Measurements from ENCODE around the gene KCNMB2. TPM values are rescaled to one million over a fixed set of nuclear protein-coding genes. Genes with fewer than 3 reads are reported as not detected.

The KCNMB2 gene
- total RNA-seq, 1 donor: 1.1 TPM

DNA sequence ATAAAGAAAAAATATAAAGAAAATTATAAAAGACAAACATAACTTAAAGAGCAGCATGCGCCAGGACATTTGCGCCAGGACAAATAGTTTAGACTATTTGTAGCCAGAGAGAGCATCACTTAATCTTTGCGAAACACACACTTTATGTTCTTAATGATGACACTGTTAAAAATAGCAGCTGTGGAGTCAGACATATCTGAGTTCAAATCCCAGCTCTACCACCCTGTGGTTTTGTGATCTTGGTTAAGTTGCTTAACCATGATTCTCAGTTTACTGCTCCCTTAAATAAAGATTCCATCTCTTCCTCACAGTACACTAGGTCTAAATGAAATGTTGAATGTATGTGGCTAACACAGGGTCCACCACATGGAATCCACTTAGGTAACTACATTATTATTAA is 31.4 kb downstream of the KCNMB2 start:
- H3K79me2 ChIP-seq (ENCODE audit: insufficient read depth, low read length): no peaks in the 10 kb centered on the region
- no peak for DNase-seq (ENCODE audit: insufficient read length, low spot score, missing footprints)

DNA sequence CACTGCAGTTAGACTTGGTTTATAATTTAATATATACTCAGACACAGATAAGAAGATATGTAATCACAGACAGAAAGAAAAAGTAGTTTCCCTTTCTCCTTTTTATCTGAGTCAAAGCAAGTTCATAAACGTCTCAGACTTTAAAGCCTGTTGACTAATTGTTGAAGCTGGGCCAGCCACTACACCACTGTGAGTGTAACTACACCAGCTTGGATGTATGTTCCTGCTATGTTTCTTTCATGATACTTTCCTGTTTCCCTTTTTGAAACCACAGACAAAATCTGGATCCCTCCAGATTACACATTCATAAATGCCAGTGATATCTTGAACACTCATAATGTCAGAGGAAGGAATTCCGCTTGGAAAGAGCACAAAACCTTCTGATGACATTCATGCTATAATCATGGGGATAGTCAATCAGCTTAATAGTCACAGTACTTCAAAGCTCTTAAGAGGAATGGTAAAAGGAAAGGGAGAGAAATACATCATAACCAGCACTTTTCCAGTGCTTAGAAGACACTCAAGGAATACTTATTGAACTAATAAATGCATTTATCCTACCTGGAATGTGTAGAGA is 32.0 kb downstream of the KCNMB2 start:
- no peak overlapping the region for H3K4me2 ChIP-seq (ENCODE audit: insufficient read depth, low read length)
- TF ChIP-seq, protein P1, sequence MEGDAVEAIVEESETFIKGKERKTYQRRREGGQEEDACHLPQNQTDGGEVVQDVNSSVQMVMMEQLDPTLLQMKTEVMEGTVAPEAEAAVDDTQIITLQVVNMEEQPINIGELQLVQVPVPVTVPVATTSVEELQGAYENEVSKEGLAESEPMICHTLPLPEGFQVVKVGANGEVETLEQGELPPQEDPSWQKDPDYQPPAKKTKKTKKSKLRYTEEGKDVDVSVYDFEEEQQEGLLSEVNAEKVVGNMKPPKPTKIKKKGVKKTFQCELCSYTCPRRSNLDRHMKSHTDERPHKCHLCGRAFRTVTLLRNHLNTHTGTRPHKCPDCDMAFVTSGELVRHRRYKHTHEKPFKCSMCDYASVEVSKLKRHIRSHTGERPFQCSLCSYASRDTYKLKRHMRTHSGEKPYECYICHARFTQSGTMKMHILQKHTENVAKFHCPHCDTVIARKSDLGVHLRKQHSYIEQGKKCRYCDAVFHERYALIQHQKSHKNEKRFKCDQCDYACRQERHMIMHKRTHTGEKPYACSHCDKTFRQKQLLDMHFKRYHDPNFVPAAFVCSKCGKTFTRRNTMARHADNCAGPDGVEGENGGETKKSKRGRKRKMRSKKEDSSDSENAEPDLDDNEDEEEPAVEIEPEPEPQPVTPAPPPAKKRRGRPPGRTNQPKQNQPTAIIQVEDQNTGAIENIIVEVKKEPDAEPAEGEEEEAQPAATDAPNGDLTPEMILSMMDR (IDR thresholded peaks at IDR 0.05; ENCODE audit: extremely low read depth, low read depth, low read length): no peak

More for the DNA sequence above, 31.4 kb downstream of the KCNMB2 start:
- Histone ChIP-seq H3K27ac (ENCODE audit: low read depth, low read length) (no peak overlapping the region), H3K4me2 (ENCODE audit: insufficient read depth, low read length) (no peak overlapping the region), H3K36me3 (ENCODE audit: insufficient read depth, low read length) (no peaks in the 10 kb centered on the region), H2AFZ (ENCODE audit: low read length) (no peak overlapping the region), H3K9me3 (ENCODE audit: low read depth, low read length) (no peaks in the 10 kb centered on the region), H3K27me3 (ENCODE audit: insufficient read depth, low read length) (no peaks in the 10 kb centered on the region), H3K4me1 (ENCODE audit: insufficient read depth, low read length) (no peaks in the 10 kb centered on the region), H4K20me1 (ENCODE audit: insufficient read depth, low read length) (no peaks in the 10 kb centered on the region), H3K4me3 (ENCODE audit: insufficient read depth, low read length) (no peak overlapping the region)
- TF ChIP-seq, protein P1 (IDR thresholded peaks at IDR 0.05; ENCODE audit: extremely low read depth, low read depth, low read length): no peak

DNA sequence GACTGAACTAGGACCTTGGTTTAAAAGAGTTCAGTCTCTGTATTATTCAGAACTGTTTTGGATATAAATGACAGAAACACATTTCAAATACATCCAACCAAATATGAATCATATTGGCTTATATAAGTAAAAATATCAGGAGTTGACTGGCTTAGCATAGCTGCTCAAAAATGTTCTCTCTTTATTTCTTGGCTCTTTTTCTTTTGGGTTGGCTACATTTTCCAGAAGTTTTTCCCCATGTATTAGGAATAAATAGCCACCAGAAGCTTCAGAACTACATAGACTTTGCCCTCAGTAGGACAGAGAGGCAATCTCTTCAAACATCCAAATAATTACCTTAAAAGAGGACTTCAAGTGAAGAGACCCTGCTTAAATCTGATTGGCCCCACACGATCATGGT is 32.7 kb downstream of the KCNMB2 start:
- H3K79me2 ChIP-seq (ENCODE audit: insufficient read depth, low read length): no peaks in the 10 kb centered on the region
- no peak overlapping the region for H3K4me2 ChIP-seq (ENCODE audit: insufficient read depth, low read length)
- no peak overlapping the region for H3K27ac ChIP-seq (ENCODE audit: low read depth, low read length)
- no peak overlapping the region for H2AFZ ChIP-seq (ENCODE audit: low read length)
- no peak overlapping the region for H3K4me3 ChIP-seq (ENCODE audit: insufficient read depth, low read length)
- H3K9me3 ChIP-seq (ENCODE audit: low read depth, low read length): no peaks in the 10 kb centered on the region
- no peaks in the 10 kb centered on the region for H3K27me3 ChIP-seq (ENCODE audit: insufficient read depth, low read length)
- H3K36me3 ChIP-seq (ENCODE audit: insufficient read depth, low read length): no peaks in the 10 kb centered on the region
- H4K20me1 ChIP-seq (ENCODE audit: insufficient read depth, low read length): no peaks in the 10 kb centered on the region
- TF ChIP-seq, protein P1 (IDR thresholded peaks at IDR 0.05; ENCODE audit: extremely low read depth, low read depth, low read length): no peak
- DNase-seq (ENCODE audit: insufficient read length, low spot score, missing footprints): no peak
- H3K4me1 ChIP-seq (ENCODE audit: insufficient read depth, low read length): no peaks in the 10 kb centered on the region

More for the DNA sequence above, 32.0 kb downstream of the KCNMB2 start:
- Histone ChIP-seq H4K20me1 (ENCODE audit: insufficient read depth, low read length) (no peaks in the 10 kb centered on the region), H3K27ac (ENCODE audit: low read depth, low read length) (no peak overlapping the region), H2AFZ (ENCODE audit: low read length) (no peak overlapping the region), H3K4me3 (ENCODE audit: insufficient read depth, low read length) (no peak overlapping the region), H3K36me3 (ENCODE audit: insufficient read depth, low read length) (no peaks in the 10 kb centered on the region), H3K79me2 (ENCODE audit: insufficient read depth, low read length) (no peaks in the 10 kb centered on the region), H3K27me3 (ENCODE audit: insufficient read depth, low read length) (no peaks in the 10 kb centered on the region), H3K4me1 (ENCODE audit: insufficient read depth, low read length) (no peaks in the 10 kb centered on the region), H3K9me3 (ENCODE audit: low read depth, low read length) (no peaks in the 10 kb centered on the region)
- DNase-seq (ENCODE audit: insufficient read length, low spot score, missing footprints): no peak

DNA sequence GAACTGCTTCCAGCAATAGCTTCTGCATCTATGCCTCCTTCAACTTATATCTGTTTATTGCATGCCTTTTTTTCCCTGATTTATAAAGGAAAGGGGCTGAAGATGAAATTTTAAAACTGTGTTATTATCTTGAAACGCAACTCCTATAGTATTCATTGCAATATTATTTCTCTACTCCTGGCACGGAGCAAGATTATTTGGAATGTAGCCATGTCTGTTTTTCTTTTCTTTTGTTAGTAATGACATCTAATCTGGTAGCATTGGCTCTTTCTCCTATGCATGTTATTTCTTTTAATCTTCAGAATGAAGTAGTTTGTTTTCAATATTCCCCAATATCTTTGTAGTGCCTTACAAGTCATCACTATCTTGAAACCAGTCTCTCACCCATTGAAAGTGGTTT is 33.6 kb downstream of the KCNMB2 start:
- Histone ChIP-seq H2AFZ (ENCODE audit: low read length) (no peak overlapping the region), H3K9me3 (ENCODE audit: low read depth, low read length) (no peaks in the 10 kb centered on the region), H3K27me3 (ENCODE audit: insufficient read depth, low read length) (no peaks in the 10 kb centered on the region), H3K27ac (ENCODE audit: low read depth, low read length) (no peak overlapping the region), H4K20me1 (ENCODE audit: insufficient read depth, low read length) (no peaks in the 10 kb centered on the region), H3K4me3 (ENCODE audit: insufficient read depth, low read length) (no peak overlapping the region), H3K79me2 (ENCODE audit: insufficient read depth, low read length) (no peaks in the 10 kb centered on the region), H3K4me2 (ENCODE audit: insufficient read depth, low read length) (no peak overlapping the region), H3K36me3 (ENCODE audit: insufficient read depth, low read length) (no peaks in the 10 kb centered on the region), H3K4me1 (ENCODE audit: insufficient read depth, low read length) (no peaks in the 10 kb centered on the region)
- DNase-seq (ENCODE audit: insufficient read length, low spot score, missing footprints): no peak
- TF ChIP-seq, protein P1 (IDR thresholded peaks at IDR 0.05; ENCODE audit: extremely low read depth, low read depth, low read length): no peak
